Measurements from ENCODE around the gene CD81. TPM values are rescaled to one million over a fixed set of nuclear protein-coding genes. Genes with fewer than 3 reads are reported as not detected.

The CD81 gene
- total RNA-seq, 1 experiment from 2014 or later = 416 TPM

DNA sequence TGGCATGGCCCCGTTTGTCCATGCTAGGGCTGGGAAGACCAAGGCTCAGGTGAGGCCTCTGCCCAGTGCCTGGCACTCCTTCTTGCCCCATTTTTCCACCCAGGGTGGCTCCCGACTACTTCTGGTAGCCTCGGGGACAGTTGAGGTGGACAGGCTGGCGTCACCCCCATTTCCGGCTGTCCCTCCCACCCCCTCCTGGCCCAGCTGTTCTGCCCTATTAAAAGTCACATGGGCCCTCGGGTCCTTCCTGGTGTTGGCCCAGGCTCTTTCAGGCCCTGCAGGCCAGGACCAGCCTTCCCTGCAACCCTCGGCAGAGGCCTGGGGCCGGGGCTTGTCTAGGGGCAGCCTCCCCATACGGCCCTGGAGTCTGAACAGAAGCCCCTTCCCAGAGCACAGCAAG, 9.5 kb downstream of the CD81 start:
- no peak for TF ChIP-seq SIN3A (IDR thresholded peaks at IDR 0.05; ENCODE audit: borderline replicate concordance, insufficient read depth, low read depth, low read length)
- TF ChIP-seq, protein P1, sequence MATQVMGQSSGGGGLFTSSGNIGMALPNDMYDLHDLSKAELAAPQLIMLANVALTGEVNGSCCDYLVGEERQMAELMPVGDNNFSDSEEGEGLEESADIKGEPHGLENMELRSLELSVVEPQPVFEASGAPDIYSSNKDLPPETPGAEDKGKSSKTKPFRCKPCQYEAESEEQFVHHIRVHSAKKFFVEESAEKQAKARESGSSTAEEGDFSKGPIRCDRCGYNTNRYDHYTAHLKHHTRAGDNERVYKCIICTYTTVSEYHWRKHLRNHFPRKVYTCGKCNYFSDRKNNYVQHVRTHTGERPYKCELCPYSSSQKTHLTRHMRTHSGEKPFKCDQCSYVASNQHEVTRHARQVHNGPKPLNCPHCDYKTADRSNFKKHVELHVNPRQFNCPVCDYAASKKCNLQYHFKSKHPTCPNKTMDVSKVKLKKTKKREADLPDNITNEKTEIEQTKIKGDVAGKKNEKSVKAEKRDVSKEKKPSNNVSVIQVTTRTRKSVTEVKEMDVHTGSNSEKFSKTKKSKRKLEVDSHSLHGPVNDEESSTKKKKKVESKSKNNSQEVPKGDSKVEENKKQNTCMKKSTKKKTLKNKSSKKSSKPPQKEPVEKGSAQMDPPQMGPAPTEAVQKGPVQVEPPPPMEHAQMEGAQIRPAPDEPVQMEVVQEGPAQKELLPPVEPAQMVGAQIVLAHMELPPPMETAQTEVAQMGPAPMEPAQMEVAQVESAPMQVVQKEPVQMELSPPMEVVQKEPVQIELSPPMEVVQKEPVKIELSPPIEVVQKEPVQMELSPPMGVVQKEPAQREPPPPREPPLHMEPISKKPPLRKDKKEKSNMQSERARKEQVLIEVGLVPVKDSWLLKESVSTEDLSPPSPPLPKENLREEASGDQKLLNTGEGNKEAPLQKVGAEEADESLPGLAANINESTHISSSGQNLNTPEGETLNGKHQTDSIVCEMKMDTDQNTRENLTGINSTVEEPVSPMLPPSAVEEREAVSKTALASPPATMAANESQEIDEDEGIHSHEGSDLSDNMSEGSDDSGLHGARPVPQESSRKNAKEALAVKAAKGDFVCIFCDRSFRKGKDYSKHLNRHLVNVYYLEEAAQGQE (IDR thresholded peaks at IDR 0.05; ENCODE audit: insufficient read depth in 1 of 2, low read depth in 2 of 2, low read length in 1 of 2) = no peak
- TF ChIP-seq, protein P2, sequence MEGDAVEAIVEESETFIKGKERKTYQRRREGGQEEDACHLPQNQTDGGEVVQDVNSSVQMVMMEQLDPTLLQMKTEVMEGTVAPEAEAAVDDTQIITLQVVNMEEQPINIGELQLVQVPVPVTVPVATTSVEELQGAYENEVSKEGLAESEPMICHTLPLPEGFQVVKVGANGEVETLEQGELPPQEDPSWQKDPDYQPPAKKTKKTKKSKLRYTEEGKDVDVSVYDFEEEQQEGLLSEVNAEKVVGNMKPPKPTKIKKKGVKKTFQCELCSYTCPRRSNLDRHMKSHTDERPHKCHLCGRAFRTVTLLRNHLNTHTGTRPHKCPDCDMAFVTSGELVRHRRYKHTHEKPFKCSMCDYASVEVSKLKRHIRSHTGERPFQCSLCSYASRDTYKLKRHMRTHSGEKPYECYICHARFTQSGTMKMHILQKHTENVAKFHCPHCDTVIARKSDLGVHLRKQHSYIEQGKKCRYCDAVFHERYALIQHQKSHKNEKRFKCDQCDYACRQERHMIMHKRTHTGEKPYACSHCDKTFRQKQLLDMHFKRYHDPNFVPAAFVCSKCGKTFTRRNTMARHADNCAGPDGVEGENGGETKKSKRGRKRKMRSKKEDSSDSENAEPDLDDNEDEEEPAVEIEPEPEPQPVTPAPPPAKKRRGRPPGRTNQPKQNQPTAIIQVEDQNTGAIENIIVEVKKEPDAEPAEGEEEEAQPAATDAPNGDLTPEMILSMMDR (IDR thresholded peaks at IDR 0.05) = no peak
- TF ChIP-seq POLR2AphosphoS5 (IDR thresholded peaks at IDR 0.05; ENCODE audit: low read depth, low read length) = no peak
- TF ChIP-seq TCF7L2 (IDR thresholded peaks at IDR 0.05; ENCODE audit: low read depth, low read length) = no peak
- in situ Hi-C loops (cut with HindIII; ENCODE audit: low pct_unique_long_range_greater_than_20kb, low sequenced_read_pairs) = no loop called here
- Histone ChIP-seq H3K9me3 (ENCODE audit: control insufficient read depth, insufficient read depth, low read depth, low read length) (no peaks in the 10 kb centered on the region), H3K27ac (ENCODE audit: low read length) (no peak overlapping the region), H3K36me3 (ENCODE audit: control insufficient read depth, insufficient read depth, low read length) (no peaks in the 10 kb centered on the region), H3K4me1 (ENCODE audit: control insufficient read depth, insufficient read depth, low read length) (peaks cover 60% of the 10 kb centered on the region), H3K27me3 (ENCODE audit: control insufficient read depth, insufficient read depth, low read length) (no peaks in the 10 kb centered on the region), H3K4me3 (ENCODE audit: low read depth in 2 of 2, low read length in 2 of 2) (no peak overlapping the region)
- BruUV-seq (replicated peaks) = no TSS peak
- DNase-seq (ENCODE audit: low read depth, low spot score) = no peak
- no peak for ATAC-seq
- ChIA-PET POLR2A (interaction anchor here (0.6 kb wide), 1 partner anchor 10 kb away, joined by 3 read pairs; the partner anchor contains the start of gene CD81), CTCF (interaction anchor here (1.5 kb wide), 1 partner anchor 81 kb away, joined by 9 read pairs; no protein-coding TSS in a partner anchor)
- intact Hi-C loops (cut with micrococcal nuclease; ENCODE audit: unreplicated experiment) = no loop called here

DNA sequence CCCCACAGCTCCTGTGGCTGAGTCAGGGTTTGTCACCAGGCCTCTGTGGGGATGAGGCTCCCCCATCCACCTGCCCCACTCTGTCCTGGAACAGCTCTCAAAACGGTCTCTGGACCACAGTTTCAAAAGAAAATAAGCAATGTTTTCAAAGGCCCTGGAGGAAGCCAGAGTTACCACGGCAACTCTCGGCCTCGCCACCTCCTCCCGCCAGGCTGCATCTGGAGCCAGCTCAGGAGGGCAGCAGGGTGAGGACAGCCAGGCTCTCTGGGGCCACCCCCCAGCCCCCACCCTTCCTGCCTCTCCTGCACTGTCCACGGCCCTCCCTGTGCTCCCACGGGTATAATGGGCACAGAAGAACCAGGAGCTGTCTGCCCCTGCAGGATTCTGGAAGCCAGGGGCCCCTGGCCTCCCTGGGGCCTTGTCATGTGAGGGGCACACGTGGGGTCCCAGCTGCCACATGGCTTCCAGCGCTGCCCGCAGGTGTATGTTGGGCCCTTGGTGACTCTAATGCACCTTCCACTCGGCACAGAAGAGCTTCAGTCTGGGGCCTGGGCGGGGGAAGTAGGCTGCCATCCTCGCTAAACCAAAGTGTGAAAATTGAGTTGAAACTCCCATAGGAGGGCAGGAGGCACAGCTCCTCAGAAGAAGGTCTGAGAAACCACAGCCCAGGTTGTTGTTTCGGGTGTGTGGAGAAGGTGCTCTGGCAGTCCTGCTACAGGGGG, 10.3 kb downstream of the CD81 start:
- CTCF ChIA-PET = interaction anchor here (0.6 to 0.7 kb wide), 3 partner anchors 13 to 31 kb away, joined by 3 to 9 read pairs (median 4); partner anchors contain the start of gene TSSC4
- ATAC-seq = no peak
- Histone ChIP-seq H3K27ac (ENCODE audit: low read length) (no peak overlapping the region), H3K9me3 (ENCODE audit: control insufficient read depth, insufficient read depth, low read depth, low read length) (no peaks in the 10 kb centered on the region), H3K36me3 (ENCODE audit: control insufficient read depth, insufficient read depth, low read length) (no peaks in the 10 kb centered on the region), H3K4me3 (ENCODE audit: low read depth in 2 of 2, low read length in 2 of 2) (no peak overlapping the region), H3K27me3 (ENCODE audit: control insufficient read depth, insufficient read depth, low read length) (no peaks in the 10 kb centered on the region), H3K4me1 (ENCODE audit: control insufficient read depth, insufficient read depth, low read length) (peaks cover 51% of the 10 kb centered on the region)
- in situ Hi-C loops (cut with HindIII; ENCODE audit: low pct_unique_long_range_greater_than_20kb, low sequenced_read_pairs) = no loop called here
- DNase-seq (ENCODE audit: low read depth, low spot score) = no peak
- POLR2A ChIA-PET = interaction anchor here (0.6 kb wide), 1 partner anchor 11 kb away, joined by 3 read pairs; the partner anchor contains the start of gene CD81
- TF ChIP-seq, protein P2 (IDR thresholded peaks at IDR 0.05) = no peak
- no peak for TF ChIP-seq POLR2AphosphoS5 (IDR thresholded peaks at IDR 0.05; ENCODE audit: low read depth, low read length)
- TF ChIP-seq, protein P1 (IDR thresholded peaks at IDR 0.05; ENCODE audit: insufficient read depth in 1 of 2, low read depth in 2 of 2, low read length in 1 of 2) = no peak
- TF ChIP-seq SIN3A (IDR thresholded peaks at IDR 0.05; ENCODE audit: borderline replicate concordance, insufficient read depth, low read depth, low read length) = no peak
- TF ChIP-seq TCF7L2 (IDR thresholded peaks at IDR 0.05; ENCODE audit: low read depth, low read length) = no peak
- no TSS peak for BruUV-seq (replicated peaks)
- intact Hi-C loops (cut with micrococcal nuclease; ENCODE audit: unreplicated experiment) = no loop called here
